SK-N-SH (cell line): Measurements from ENCODE around the gene BCAR3. TPM values are rescaled to one million over a fixed set of nuclear protein-coding genes. Genes with fewer than 3 reads are reported as not detected.

Source experiments
- CTCF ChIA-PET: fragments of 300-600, 350-600 bp; formaldehyde crosslinking; extraction: SDS; loops from one replicate; lab custom pipeline; 2021; lab: Yijun Ruan, JAX
- POLR2A ChIA-PET: fragments of 350-600 bp; sonication (Branson Sonifier 250); formaldehyde crosslinking; extraction: SDS; loops from one replicate; lab custom pipeline; 2020; ENCODE audit warnings: antibody characterized with exemption, inconsistent platforms; lab: Yijun Ruan, JAX
- DNase-seq: peaks from one replicate; pipeline ENCODE4 v3.0.0; 2012
- H2AFZ ChIP-seq: fragments of 200-600 bp; sonication (generic); 2 replicates; pipeline ENCODE4 v1.8.1; 2016; ENCODE audit warnings: antibody characterized with exemption, mild to moderate bottlenecking, low read depth
- H3F3A ChIP-seq: fragments of 200-600 bp; sonication (generic); replicated peaks from 2 replicates; pipeline ENCODE3; 2016; ENCODE audit warnings: antibody characterized with exemption, mild to moderate bottlenecking; ENCODE audit not compliant: insufficient read depth
- H3K27ac ChIP-seq, 2 experiments: fragments of 200-500 bp in 1 of 2; fragments of 200-600 bp in 1 of 2; sonication (Bioruptor generic) in 1 of 2; sonication (generic), shearing (Covaris generic) in 1 of 2; 2 replicates each; pipeline versions ENCODE4 v1.5.1 to v1.6.1; 2014 to 2016; ENCODE audit warnings: low read depth in 2 of 2, inconsistent platforms in 1 of 2, low read length in 1 of 2, mild to moderate bottlenecking in 1 of 2, mixed read lengths in 1 of 2
- H3K27me3 ChIP-seq: fragments of 200-600 bp; sonication (generic), shearing (Covaris generic); 2 replicates; pipeline ENCODE4 v1.6.1; 2016; ENCODE audit warnings: mixed run types; ENCODE audit not compliant: insufficient read depth
- H3K36me3 ChIP-seq, 2 experiments: fragments of 200-500 bp in 1 of 2; fragments of 200-600 bp in 1 of 2; sonication (Bioruptor generic) in 1 of 2; sonication (generic) in 1 of 2; replicated peaks in 1 of 2; 2 replicates each; pipeline versions ENCODE3 to v1.5.1; 2014 to 2016; ENCODE audit warnings: low read length in 1 of 2, mild to moderate bottlenecking in 1 of 2; ENCODE audit not compliant: insufficient read depth in 2 of 2, control insufficient read depth in 1 of 2
- H3K4me1 ChIP-seq, 2 experiments: fragments of 200-500 bp in 1 of 2; fragments of 200-600 bp in 1 of 2; sonication (Bioruptor generic) in 1 of 2; sonication (generic), shearing (Covaris generic) in 1 of 2; 2 replicates each; pipeline versions ENCODE4 v1.5.1 to v1.6.1; 2014 to 2016; ENCODE audit warnings: low read depth in 1 of 2, low read length in 1 of 2, mixed run types in 1 of 2; ENCODE audit not compliant: insufficient read depth in 2 of 2, control insufficient read depth in 1 of 2
- H3K4me2 ChIP-seq: fragments of 200-600 bp; sonication (generic), shearing (Covaris generic); 2 replicates; pipeline ENCODE4 v1.6.1; 2017; ENCODE audit warnings: mixed run types
- H3K4me3 ChIP-seq, 2 experiments: fragments of 200-500 bp in 1 of 2; fragments of 200-600 bp in 1 of 2; sonication (Bioruptor generic) in 1 of 2; sonication (generic), shearing (Covaris generic) in 1 of 2; 2 replicates each; pipeline versions ENCODE4 v1.5.1 to v1.8.1; 2014 to 2016; ENCODE audit warnings: low read depth in 2 of 2, inconsistent platforms in 1 of 2, low read length in 1 of 2, mild to moderate bottlenecking in 1 of 2, mixed read lengths in 1 of 2, moderate library complexity in 1 of 2
- H3K79me2 ChIP-seq: fragments of 200-600 bp; sonication (generic); 2 replicates; pipeline ENCODE4 v1.8.1; 2017; ENCODE audit warnings: mild to moderate bottlenecking; ENCODE audit not compliant: insufficient read depth
- H3K9ac ChIP-seq: fragments of 200-600 bp; sonication (generic); 2 replicates; pipeline ENCODE4 v1.6.1; 2017; ENCODE audit warnings: mixed run types
- H3K9me2 ChIP-seq: fragments of 200-600 bp; sonication (generic); 2 replicates; pipeline ENCODE4 v1.6.1; 2017; ENCODE audit warnings: mixed run types
- H3K9me3 ChIP-seq: fragments of 200-600 bp; sonication (generic); 2 replicates; pipeline ENCODE4 v1.6.1; 2017; ENCODE audit warnings: mixed run types, mild to moderate bottlenecking, moderate library complexity
- H4K20me1 ChIP-seq: fragments of 200-600 bp; sonication (generic); 2 replicates; pipeline ENCODE4 v1.6.1; 2017; ENCODE audit warnings: mild to moderate bottlenecking, mixed run types; ENCODE audit not compliant: insufficient read depth
- CTCF ChIP-seq: fragments of 200-600 bp; sonication (generic); IDR thresholded peaks from 2 replicates; pipeline ENCODE4 v1.6.1; 2017; ENCODE audit warnings: antibody characterized with exemption, mild to moderate bottlenecking, moderate library complexity
- ELF1 ChIP-seq: IDR thresholded peaks from 2 replicates; pipeline ENCODE4 v1.4.0; 2012
- EP300 ChIP-seq, 2 experiments: IDR thresholded peaks; 2 replicates each; pipeline versions ENCODE4 v1.4.0 to v1.6.1; 2012; ENCODE audit warnings: borderline replicate concordance in 1 of 2, low read depth in 1 of 2, low read length in 1 of 2
- IRF3 ChIP-seq: fragments of 150-350 bp; IDR thresholded peaks from 2 replicates; pipeline ENCODE4 v1.6.1; 2016; ENCODE audit warnings: mild to moderate bottlenecking, low read depth, low read length
- JUND ChIP-seq: IDR thresholded peaks from 2 replicates; pipeline ENCODE4 v1.4.0; 2012
- MAX ChIP-seq: IDR thresholded peaks from 2 replicates; pipeline ENCODE4 v1.4.0; 2012; ENCODE audit warnings: low read depth
- MXI1 ChIP-seq: IDR thresholded peaks from 2 replicates; pipeline ENCODE4 v1.6.1; 2012; ENCODE audit warnings: mild to moderate bottlenecking, low read depth, low read length, improper control_type of control experiment
- NFIC ChIP-seq: IDR thresholded peaks from 2 replicates; pipeline ENCODE4 v1.4.0; 2012; ENCODE audit warnings: borderline replicate concordance
- NRF1 ChIP-seq: IDR thresholded peaks from 2 replicates; pipeline ENCODE4 v1.6.1; 2012; ENCODE audit warnings: low read depth, mild to moderate bottlenecking, low read length
- POLR2AphosphoS5 ChIP-seq: IDR thresholded peaks from 2 replicates; pipeline ENCODE4 v1.6.1; 2012; ENCODE audit warnings: low read depth, low read length
- RAD21 ChIP-seq: IDR thresholded peaks from 2 replicates; pipeline ENCODE4 v1.6.1; 2012; ENCODE audit warnings: mild to moderate bottlenecking, low read length
- RCOR1 ChIP-seq: fragments of 150-350 bp; IDR thresholded peaks from 2 replicates; pipeline ENCODE4 v1.6.1; 2017; ENCODE audit warnings: antibody characterized with exemption, low read length
- REST ChIP-seq: IDR thresholded peaks from 2 replicates; pipeline ENCODE4 v1.6.1; 2012; ENCODE audit warnings: mild to moderate bottlenecking, low read depth, low read length, moderate library complexity
- RFX5 ChIP-seq: IDR thresholded peaks from 2 replicates; pipeline ENCODE4 v1.6.1; 2012; ENCODE audit warnings: mild to moderate bottlenecking, improper control_type of control experiment, low read length
- SIN3A ChIP-seq: IDR thresholded peaks from 2 replicates; pipeline ENCODE4 v1.6.1; 2012; ENCODE audit warnings: low read depth, mild to moderate bottlenecking, low read length, moderate library complexity, borderline replicate concordance
- TEAD4 ChIP-seq: IDR thresholded peaks from 2 replicates; pipeline ENCODE4 v1.4.0; 2012; ENCODE audit warnings: mild to moderate bottlenecking, borderline replicate concordance; ENCODE audit not compliant: insufficient read depth
- USF2 ChIP-seq: fragments of 150-350 bp; IDR thresholded peaks from 2 replicates; pipeline ENCODE4 v1.6.1; 2017; ENCODE audit warnings: antibody characterized with exemption, low read length, low read depth, borderline replicate concordance
- YY1 ChIP-seq: IDR thresholded peaks from 2 replicates; pipeline ENCODE4 v1.4.0; 2012; ENCODE audit warnings: low read depth, mild to moderate bottlenecking
- WGBS: methylation state at CpG from one replicate; pipeline ENCODE4 v1.1.6; 2017; ENCODE audit warnings: low lambda C conversion rate; 5-methylcytosine and 5-hydroxymethylcytosine counted together
- polyA plus RNA-seq, 3 experiments: library from polyadenylated mRNA; depleted of rRNA; stranded (reverse); fragments of >200 nt; gene quantifications; 2 replicates each; pipeline ENCODE4 v1.2.3, GENCODE V29; 2012

The BCAR3 gene
- polyA plus RNA-seq, 1 of the 3 experiments (the other 2 are of a cell fraction): 58.4 TPM

GRCh38 chr1:93708734-93709481 lies 27.3 kb upstream of the BCAR3 start (continued):
- TF ChIP-seq CTCF (no peak), SIN3A (no peak), RFX5 (no peak), JUND (no peak), POLR2AphosphoS5 (peak; percentile 39; the same call in 1 of the 2 replicates), REST (0 out of 2 replicates have a peak, but pooled peaks have one; percentile 33), NFIC (no peak; the same call in 1 of the 2 replicates), IRF3 (no peak), YY1 (no peak), EP300 (IDR thresholded peaks at IDR 0.05; ENCODE audit: borderline replicate concordance in 1 of 2, low read depth in 1 of 2, low read length in 1 of 2) (peak in 1 of 2 experiments; percentile 19; a peak in 1 of 4 replicates), RCOR1 (no peak; the same call in 1 of the 2 replicates), RAD21 (no peak; the same call in 1 of the 2 replicates)
- TF ChIP-seq, all 33 proteins: peak for 10

GRCh38 chr1:93707956-93708355 lies 26.3 kb upstream of the BCAR3 start:
- Histone ChIP-seq H3K9me3 (no peaks in the 10 kb centered on the region), H3K79me2 (peaks cover under 1% of the 10 kb centered on the region; the same call in 1 of the 2 replicates), H3K9ac (no peak overlapping the region), H3F3A (peaks cover 23% of the 10 kb centered on the region), H3K4me3 (no peak overlapping the region), H3K27me3 (no peaks in the 10 kb centered on the region), H3K4me2 (no peak overlapping the region), H3K36me3 (no peaks in the 10 kb centered on the region), H3K4me1 (peaks cover 24 to 33% of the 10 kb centered on the region in 2 experiments), H3K9me2 (no peaks in the 10 kb centered on the region), H3K27ac (peak overlapping the region; percentile 54 to 91; a peak in 3 of 4 replicates), H4K20me1 (no peaks in the 10 kb centered on the region), H2AFZ (no peak overlapping the region)
- ChIA-PET CTCF (interaction anchor here (1.1 to 1.5 kb wide), 4 partner anchors 76 to 106 kb away, joined by 4 to 9 read pairs (median 5); no protein-coding TSS in a partner anchor), POLR2A (no interaction called here)
- no peak for DNase-seq
- WGBS: 94% methylated on average over 4 of the region's 5 CpGs
- TF ChIP-seq YY1: no peak
- TF ChIP-seq ELF1: no peak
- no peak for TF ChIP-seq JUND
- no peak for TF ChIP-seq NRF1
- no peak for TF ChIP-seq IRF3
- no peak for TF ChIP-seq TEAD4
- no peak for TF ChIP-seq MXI1
- no peak for TF ChIP-seq USF2
- no peak for TF ChIP-seq RAD21
- no peak for TF ChIP-seq MAX
- no peak for TF ChIP-seq CTCF
